Testis (tissue), 3 donors: ENCODE data around the gene RNASE7. TPM values are rescaled to one million over a fixed set of nuclear protein-coding genes. Genes with fewer than 3 reads are reported as not detected.

ENCODE experiments used
- DNase-seq: peaks from one replicate; pipeline ENCODE4 v3.0.0-alpha.2; 2019
- H3K27ac ChIP-seq, 2 donors: fragments of 200-600 bp; sonication (generic); one replicate each; pipeline ENCODE4 v1.5.1; 2019
- H3K27me3 ChIP-seq: fragments of 200-600 bp; sonication (generic); one replicate; pipeline ENCODE4 v1.5.1; 2019
- H3K36me3 ChIP-seq: fragments of 200-600 bp; sonication (generic); one replicate; pipeline ENCODE4 v1.5.1; 2017; ENCODE audit warnings: low read depth; ENCODE audit errors: missing control alignments
- H3K4me1 ChIP-seq: fragments of 200-600 bp; sonication (generic); one replicate; pipeline ENCODE4 v1.5.1; 2019
- H3K4me3 ChIP-seq, 2 donors: fragments of 200-600 bp; sonication (generic); one replicate each; pipeline ENCODE4 v1.5.1; 2017 to 2019
- H3K9me3 ChIP-seq: fragments of 200-600 bp; sonication (generic); one replicate; pipeline ENCODE4 v1.5.1; 2017
- POLR2A ChIP-seq: fragments of 450-650 bp; IDR thresholded peaks from one replicate; pipeline ENCODE4 v1.6.1; 2017; ENCODE audit warnings: antibody characterized with exemption, mild to moderate bottlenecking, moderate library complexity
- WGBS, 2 donors: methylation state at CpG; one replicate each; pipeline ENCODE4 v1.1.5; 2018; 5-methylcytosine and 5-hydroxymethylcytosine counted together
- intact Hi-C: fragments of 100-400 bp; cut with DNase I; formaldehyde crosslinking; loops from one replicate; pipeline ENCODE4 v1.15.1; 2023; ENCODE audit warnings: low total_unique reads
- polyA plus RNA-seq: library from polyadenylated mRNA; stranded (reverse); fragments of 350-450 nt; fragmentation: Illumina TruSeq; extraction: RNeasy Lipid Tissue Mini Kit (QIAGEN cat#74804); gene quantifications from one replicate; pipeline ENCODE4 v1.2.3, GENCODE V29; 2014; ENCODE audit warnings: low read depth, low replicate concordance; ENCODE audit not compliant: insufficient read depth
- total RNA-seq, 2 donors: library from RNA; depleted of rRNA; stranded (reverse); fragments of >200 nt; gene quantifications; one replicate each; pipeline ENCODE4 v1.2.3, GENCODE V29; 2016
- TF ChIP-seq, protein P1 (sequence below), 3 experiments: fragments of 450-650 bp in 2 of 3; fragments of 200-600 bp in 1 of 3; sonication (generic) in 1 of 3; IDR thresholded peaks; one replicate each; pipeline ENCODE4 v1.5.1; 2016 to 2019; ENCODE audit warnings: antibody characterized with exemption in 3 of 3, mild to moderate bottlenecking in 2 of 3, moderate library complexity in 1 of 3

Gene RNASE7
- total and polyA plus RNA-seq, 3 donors from 2014 or later, result 0.24 to 0.55 (median 0.43) TPM

DNA sequence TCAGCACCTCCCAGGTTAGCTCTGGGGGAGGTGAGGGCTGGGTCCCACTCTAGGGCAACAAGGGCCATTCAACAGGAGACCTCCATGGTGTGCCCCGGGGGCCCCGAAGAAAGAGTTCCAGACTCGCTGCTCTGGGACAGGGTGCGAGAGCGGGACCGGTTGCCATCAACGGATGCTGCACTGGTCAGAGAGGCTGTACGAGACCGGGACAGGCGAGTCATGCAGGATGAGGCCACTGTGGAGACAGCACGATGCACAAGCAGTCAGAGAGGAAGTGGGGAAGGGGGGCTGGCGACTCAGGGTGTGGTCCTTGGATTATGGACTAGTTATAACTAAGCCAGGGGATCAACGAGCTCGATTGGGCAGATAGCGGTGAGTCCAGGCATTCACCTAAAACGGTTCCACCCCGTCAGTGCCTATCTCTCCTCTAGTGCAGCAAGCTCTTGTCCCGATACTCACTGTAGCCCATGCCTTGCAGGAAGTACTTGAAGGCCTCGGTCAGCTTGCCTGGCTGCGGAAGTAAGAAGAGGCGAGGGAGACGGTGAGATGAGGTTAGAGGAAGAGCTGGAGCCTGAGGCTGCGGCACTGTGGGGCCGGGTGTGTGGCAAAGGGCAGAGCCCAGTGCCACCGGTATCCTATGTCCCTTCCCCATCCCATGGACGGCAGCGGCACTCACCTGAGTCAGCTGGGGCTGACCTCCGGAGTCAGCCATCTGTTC, 24.5 kb upstream of the RNASE7 start:
- TF ChIP-seq POLR2A, result no peak
- TF ChIP-seq, protein P1, sequence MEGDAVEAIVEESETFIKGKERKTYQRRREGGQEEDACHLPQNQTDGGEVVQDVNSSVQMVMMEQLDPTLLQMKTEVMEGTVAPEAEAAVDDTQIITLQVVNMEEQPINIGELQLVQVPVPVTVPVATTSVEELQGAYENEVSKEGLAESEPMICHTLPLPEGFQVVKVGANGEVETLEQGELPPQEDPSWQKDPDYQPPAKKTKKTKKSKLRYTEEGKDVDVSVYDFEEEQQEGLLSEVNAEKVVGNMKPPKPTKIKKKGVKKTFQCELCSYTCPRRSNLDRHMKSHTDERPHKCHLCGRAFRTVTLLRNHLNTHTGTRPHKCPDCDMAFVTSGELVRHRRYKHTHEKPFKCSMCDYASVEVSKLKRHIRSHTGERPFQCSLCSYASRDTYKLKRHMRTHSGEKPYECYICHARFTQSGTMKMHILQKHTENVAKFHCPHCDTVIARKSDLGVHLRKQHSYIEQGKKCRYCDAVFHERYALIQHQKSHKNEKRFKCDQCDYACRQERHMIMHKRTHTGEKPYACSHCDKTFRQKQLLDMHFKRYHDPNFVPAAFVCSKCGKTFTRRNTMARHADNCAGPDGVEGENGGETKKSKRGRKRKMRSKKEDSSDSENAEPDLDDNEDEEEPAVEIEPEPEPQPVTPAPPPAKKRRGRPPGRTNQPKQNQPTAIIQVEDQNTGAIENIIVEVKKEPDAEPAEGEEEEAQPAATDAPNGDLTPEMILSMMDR (IDR thresholded peaks at IDR 0.05), result no peak
- H3K4me1 ChIP-seq, result peaks cover 11% of the 10 kb centered on the region
- H3K27me3 ChIP-seq, result no peaks in the 10 kb centered on the region
- WGBS, 2 donors, result 74 to 80% methylated on average over 21 to 28 of the region's 28 CpGs
- DNase-seq, result no peak
- no peaks in the 10 kb centered on the region for H3K9me3 ChIP-seq
- H3K4me3 ChIP-seq, result no peak overlapping the region
- no peaks in the 10 kb centered on the region for H3K36me3 ChIP-seq
- intact Hi-C loops, result loop anchor here (10.0 kb wide), 1 partner anchor 77 kb away; the partner anchor contains the start of gene ZNF219
- H3K27ac ChIP-seq, result no peak overlapping the region

DNA sequence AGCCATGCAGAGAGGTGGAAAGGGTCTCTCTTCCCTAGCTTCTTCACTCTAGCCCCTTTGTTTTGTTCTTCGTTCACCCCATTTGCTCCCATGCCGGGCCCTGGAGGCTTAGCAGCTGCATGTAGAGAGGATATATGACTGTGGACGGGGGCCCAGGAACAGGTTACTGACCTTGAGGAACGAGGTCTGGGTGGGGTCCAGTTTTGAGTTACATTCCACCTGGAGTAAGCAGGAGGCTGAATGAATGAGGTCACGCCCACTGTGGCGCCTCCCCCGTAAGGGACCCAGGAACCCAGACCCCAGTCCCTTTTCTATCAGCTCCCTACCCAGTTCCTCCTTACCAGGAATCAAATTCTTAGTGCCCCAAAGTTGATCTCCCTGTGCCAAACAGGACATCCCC, 23.9 kb upstream of the RNASE7 start:
- H3K27me3 ChIP-seq, result no peaks in the 10 kb centered on the region
- no peak for DNase-seq
- H3K27ac ChIP-seq, result no peak overlapping the region
- TF ChIP-seq, protein P1 (IDR thresholded peaks at IDR 0.05), result no peak
- TF ChIP-seq POLR2A, result no peak
- WGBS, 2 donors, result 61 to 68% methylated on average over 7 of the region's 7 CpGs
- H3K9me3 ChIP-seq, result no peaks in the 10 kb centered on the region
- intact Hi-C loops, result loop anchor here (10.0 kb wide), 1 partner anchor 77 kb away; the partner anchor contains the start of gene ZNF219
- no peak overlapping the region for H3K4me3 ChIP-seq
- peaks cover 17% of the 10 kb centered on the region for H3K4me1 ChIP-seq
- H3K36me3 ChIP-seq, result no peaks in the 10 kb centered on the region

DNA sequence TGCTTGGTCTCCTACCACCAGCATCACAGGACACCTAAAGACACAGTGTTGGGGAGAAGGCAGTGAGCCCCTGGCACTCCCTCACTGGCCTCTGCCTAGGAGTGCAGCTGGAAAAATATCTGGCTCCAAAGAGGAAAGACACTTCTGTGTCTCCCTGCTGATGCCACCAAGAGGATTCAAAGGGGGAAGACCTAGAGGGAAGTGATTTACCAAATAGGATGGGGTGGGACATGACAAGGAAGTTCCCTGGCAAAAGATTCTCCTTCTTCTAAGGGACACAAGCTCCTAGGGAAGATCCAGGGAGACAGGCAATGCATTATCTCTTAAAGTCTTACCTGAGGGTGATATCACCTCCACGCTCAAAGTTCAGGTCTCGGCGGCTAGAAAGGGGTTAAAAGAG, 23.4 kb upstream of the RNASE7 start:
- Histone ChIP-seq H3K4me1 (peaks cover 20% of the 10 kb centered on the region), H3K4me3 (no peak overlapping the region), H3K36me3 (no peaks in the 10 kb centered on the region), H3K27ac (no peak overlapping the region), H3K27me3 (no peaks in the 10 kb centered on the region), H3K9me3 (no peaks in the 10 kb centered on the region)
- 91 to 92% methylated on average over 3 of the region's 3 CpGs for WGBS, 2 donors
- DNase-seq, result no peak
- intact Hi-C loops, result loop anchor here (10.0 kb wide), 1 partner anchor 76 kb away; the partner anchor contains the start of gene ZNF219
- TF ChIP-seq, protein P1 (IDR thresholded peaks at IDR 0.05), result no peak
- TF ChIP-seq POLR2A, result no peak

DNA sequence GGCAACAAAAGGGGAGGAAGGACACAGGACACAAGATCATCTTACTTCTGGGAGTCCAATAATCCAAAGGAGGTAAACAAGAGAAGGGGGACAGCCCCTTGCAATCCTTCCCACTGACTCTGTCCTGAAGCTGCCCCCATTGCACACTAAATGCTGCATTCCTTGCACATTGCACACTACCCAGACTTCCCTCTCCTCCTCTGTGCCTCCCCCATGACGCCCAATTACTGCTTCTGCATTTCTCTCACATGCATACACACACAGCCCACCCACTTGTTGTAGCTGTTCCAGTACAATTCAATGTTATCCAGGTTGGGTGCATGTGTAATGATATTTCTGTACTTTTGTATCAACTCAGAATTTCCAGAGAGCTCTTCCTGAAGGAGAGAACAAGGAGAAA, 22.8 kb upstream of the RNASE7 start:
- no peak overlapping the region for H3K27ac ChIP-seq
- H3K9me3 ChIP-seq, result no peaks in the 10 kb centered on the region
- TF ChIP-seq POLR2A, result no peak
- TF ChIP-seq, protein P1 (IDR thresholded peaks at IDR 0.05), result no peak
- H3K4me1 ChIP-seq, result peaks cover 20% of the 10 kb centered on the region
- no peaks in the 10 kb centered on the region for H3K27me3 ChIP-seq
- H3K36me3 ChIP-seq, result no peaks in the 10 kb centered on the region
- intact Hi-C loops, result loop anchor here (10.0 kb wide), 1 partner anchor 75 kb away; the partner anchor contains the start of gene ZNF219
- no peak overlapping the region for H3K4me3 ChIP-seq
- no peak for DNase-seq
- 57 to 67% methylated on average over 1 of the region's 1 CpG for WGBS, 2 donors
